ENCODE results near the gene ZNF766. TPM values are rescaled to one million over a fixed set of nuclear protein-coding genes. Genes with fewer than 3 reads are reported as not detected.

Gene ZNF766
- total RNA-seq: 10 to 100 TPM in 1 of 4 donors, 1 to 10 TPM in 3; 1.1 to 34.2 (median 6.8) TPM

- Histone ChIP-seq H3K27me3 (no peaks in the 10 kb centered on the region), H3K4me1 (peaks cover 6 to 16% (median 12%) of the 10 kb centered on the region in 4 donors), H3K9me3 (no peaks in the 10 kb centered on the region), H3K4me3 (peak within 1 kb of the TSS; percentile 40 to 94 (median 81)), H3K36me3 (peaks cover 0 to 5% (median 0%) of the 10 kb centered on the region in 4 donors), H3K27ac (peak within 1 kb of the TSS; percentile 94 to 99 (median 96))
- TF ChIP-seq, protein P1, sequence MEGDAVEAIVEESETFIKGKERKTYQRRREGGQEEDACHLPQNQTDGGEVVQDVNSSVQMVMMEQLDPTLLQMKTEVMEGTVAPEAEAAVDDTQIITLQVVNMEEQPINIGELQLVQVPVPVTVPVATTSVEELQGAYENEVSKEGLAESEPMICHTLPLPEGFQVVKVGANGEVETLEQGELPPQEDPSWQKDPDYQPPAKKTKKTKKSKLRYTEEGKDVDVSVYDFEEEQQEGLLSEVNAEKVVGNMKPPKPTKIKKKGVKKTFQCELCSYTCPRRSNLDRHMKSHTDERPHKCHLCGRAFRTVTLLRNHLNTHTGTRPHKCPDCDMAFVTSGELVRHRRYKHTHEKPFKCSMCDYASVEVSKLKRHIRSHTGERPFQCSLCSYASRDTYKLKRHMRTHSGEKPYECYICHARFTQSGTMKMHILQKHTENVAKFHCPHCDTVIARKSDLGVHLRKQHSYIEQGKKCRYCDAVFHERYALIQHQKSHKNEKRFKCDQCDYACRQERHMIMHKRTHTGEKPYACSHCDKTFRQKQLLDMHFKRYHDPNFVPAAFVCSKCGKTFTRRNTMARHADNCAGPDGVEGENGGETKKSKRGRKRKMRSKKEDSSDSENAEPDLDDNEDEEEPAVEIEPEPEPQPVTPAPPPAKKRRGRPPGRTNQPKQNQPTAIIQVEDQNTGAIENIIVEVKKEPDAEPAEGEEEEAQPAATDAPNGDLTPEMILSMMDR (IDR thresholded peaks at IDR 0.05): peak in 2 of 5 experiments; percentile 13 to 14
- TF ChIP-seq EP300 (IDR thresholded peaks at IDR 0.05; ENCODE audit: low read depth): no peak
- TF ChIP-seq POLR2AphosphoS5 (IDR thresholded peaks at IDR 0.05): peak; percentile 88 to 94 (median 93)
- TF ChIP-seq POLR2A (IDR thresholded peaks at IDR 0.05): peak; percentile 86
- DNase-seq: peak; percentile 98
- 0% methylated on average over 4 to 66 of the region's 70 CpGs for WGBS, 2 donors (ENCODE audit: low coverage in 1 of 2)
- in situ Hi-C loops (cut with MboI; ENCODE audit: low pct_ligation_motif_present in 1 of 4, low pct_unique_long_range_greater_than_20kb in 1 of 4, low sequenced_read_pairs in 3 of 4) (loop anchor here in 2 of 4 donors (25.0 kb wide), 1 partner anchor 468 kb away; the partner anchor contains the start of gene ZNF611 (in 2 of the 2)), intact Hi-C loops (cut with DNase I; ENCODE audit: low total_unique reads) (loop anchor here (1.0 to 10.0 kb wide), 2 partner anchors 27 to 575 kb away; partner anchors contain the start of gene SPACA6)
Observed at GRCh38 chr19:52269338-52270261, at the start of gene ZNF766. TSS of gene ZNF766 (plus strand) at chr19:52269587. CDS start at chr19:52269614, 27 bp downstream.

DNA sequence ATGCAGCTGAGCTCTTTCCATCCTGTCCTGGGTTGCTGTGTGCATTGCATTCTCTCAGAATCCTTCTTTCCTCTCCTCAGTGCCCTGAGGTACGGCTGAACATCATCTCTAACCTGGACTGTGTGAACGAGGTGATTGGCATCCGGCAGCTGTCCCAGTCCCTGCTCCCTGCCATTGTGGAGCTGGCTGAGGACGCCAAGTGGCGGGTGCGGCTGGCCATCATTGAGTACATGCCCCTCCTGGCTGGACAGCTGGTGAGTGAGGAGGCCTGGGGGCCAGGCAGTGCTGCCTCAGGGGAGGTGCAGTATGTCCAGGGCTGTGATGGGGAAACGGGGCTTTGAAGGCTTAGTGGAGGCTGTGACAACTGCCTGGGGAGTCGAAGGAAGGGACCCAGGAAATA, 49.8 kb upstream of the ZNF766 start:
- WGBS, 2 donors (ENCODE audit: low coverage in 1 of 2): 86 to 99% methylated on average over 2 to 8 of the region's 8 CpGs
- DNase-seq: no peak
- H3K27me3 ChIP-seq: no peaks in the 10 kb centered on the region
- TF ChIP-seq, protein P1 (IDR thresholded peaks at IDR 0.05): no peak
- TF ChIP-seq POLR2A (IDR thresholded peaks at IDR 0.05) (no peak), POLR2AphosphoS5 (IDR thresholded peaks at IDR 0.05) (no peak), EP300 (IDR thresholded peaks at IDR 0.05; ENCODE audit: low read depth) (no peak)
- no peak overlapping the region for H3K27ac ChIP-seq
- no peaks in the 10 kb centered on the region for H3K4me1 ChIP-seq
- H3K36me3 ChIP-seq: peaks cover 0 to 100% (median 51%) of the 10 kb centered on the region in 4 donors
- intact Hi-C loops (cut with DNase I; ENCODE audit: low total_unique reads): no loop called here
- in situ Hi-C loops (cut with MboI; ENCODE audit: low pct_ligation_motif_present in 1 of 4, low pct_unique_long_range_greater_than_20kb in 1 of 4, low sequenced_read_pairs in 3 of 4): no loop called here
- no peak overlapping the region for H3K4me3 ChIP-seq
- H3K9me3 ChIP-seq: no peaks in the 10 kb centered on the region

DNA sequence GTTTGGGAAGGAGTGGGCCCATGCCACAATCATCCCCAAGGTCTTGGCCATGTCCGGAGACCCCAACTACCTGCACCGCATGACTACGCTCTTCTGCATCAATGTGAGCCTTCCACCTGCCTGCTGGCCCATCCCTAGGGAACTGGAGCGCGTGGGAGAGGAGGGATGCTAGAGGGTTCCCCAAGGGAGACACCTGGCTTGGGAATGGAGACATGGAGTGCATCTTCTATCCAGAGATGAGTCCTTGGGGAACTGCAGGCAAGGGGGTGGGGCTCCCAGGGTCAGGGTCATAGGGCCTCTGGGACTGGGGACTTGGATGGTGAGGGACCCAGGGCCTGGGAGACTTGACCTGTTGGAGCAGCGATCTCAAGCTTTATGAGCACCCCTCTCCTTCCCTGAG, 48.4 kb upstream of the ZNF766 start:
- Histone ChIP-seq H3K4me1 (no peaks in the 10 kb centered on the region), H3K9me3 (no peaks in the 10 kb centered on the region), H3K27me3 (no peaks in the 10 kb centered on the region), H3K4me3 (no peak overlapping the region), H3K36me3 (peaks cover 0 to 98% (median 48%) of the 10 kb centered on the region in 4 donors), H3K27ac (no peak overlapping the region)
- intact Hi-C loops (cut with DNase I; ENCODE audit: low total_unique reads): no loop called here
- no peak for TF ChIP-seq EP300 (IDR thresholded peaks at IDR 0.05; ENCODE audit: low read depth)
- TF ChIP-seq, protein P1 (IDR thresholded peaks at IDR 0.05): no peak
- TF ChIP-seq POLR2A (IDR thresholded peaks at IDR 0.05): no peak
- no peak for TF ChIP-seq POLR2AphosphoS5 (IDR thresholded peaks at IDR 0.05)
- no peak for DNase-seq
- in situ Hi-C loops (cut with MboI; ENCODE audit: low pct_ligation_motif_present in 1 of 4, low pct_unique_long_range_greater_than_20kb in 1 of 4, low sequenced_read_pairs in 3 of 4): no loop called here
- 98% methylated on average over 6 of the region's 6 CpGs; no CpG with 5 or more reads in 1 of the 2 donors for WGBS, 2 donors (ENCODE audit: low coverage in 1 of 2)

DNA sequence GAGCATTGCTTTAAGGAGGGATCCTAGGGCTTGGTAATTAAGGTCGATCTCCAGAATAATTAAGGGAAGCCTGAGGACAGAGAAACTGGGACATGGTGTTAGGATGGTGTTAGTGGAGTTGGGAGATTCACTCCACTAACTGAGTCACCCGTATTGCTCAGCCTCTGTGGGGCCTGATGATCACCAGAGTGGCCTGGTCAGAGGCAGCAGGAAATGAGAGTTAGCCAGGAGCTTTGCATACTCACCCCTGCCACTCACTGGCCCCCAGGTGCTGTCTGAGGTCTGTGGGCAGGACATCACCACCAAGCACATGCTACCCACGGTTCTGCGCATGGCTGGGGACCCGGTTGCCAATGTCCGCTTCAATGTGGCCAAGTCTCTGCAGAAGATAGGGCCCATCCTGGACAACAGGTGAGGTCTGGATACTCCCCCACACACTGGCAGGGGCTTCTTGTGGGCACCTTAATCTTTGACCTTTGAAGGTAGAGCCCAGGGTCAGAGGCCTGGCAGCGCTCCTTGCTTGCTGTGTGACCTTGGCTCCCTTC, 47.5 kb upstream of the ZNF766 start:
- TF ChIP-seq, protein P1 (IDR thresholded peaks at IDR 0.05): no peak
- TF ChIP-seq POLR2A (IDR thresholded peaks at IDR 0.05) (no peak), POLR2AphosphoS5 (IDR thresholded peaks at IDR 0.05) (no peak), EP300 (IDR thresholded peaks at IDR 0.05; ENCODE audit: low read depth) (no peak)
- Histone ChIP-seq H3K4me1 (no peaks in the 10 kb centered on the region), H3K27ac (no peak overlapping the region), H3K36me3 (peaks cover 0 to 98% (median 48%) of the 10 kb centered on the region in 4 donors), H3K27me3 (no peaks in the 10 kb centered on the region), H3K4me3 (no peak overlapping the region), H3K9me3 (no peaks in the 10 kb centered on the region)
- in situ Hi-C loops (cut with MboI; ENCODE audit: low pct_ligation_motif_present in 1 of 4, low pct_unique_long_range_greater_than_20kb in 1 of 4, low sequenced_read_pairs in 3 of 4) (no loop called here), intact Hi-C loops (cut with DNase I; ENCODE audit: low total_unique reads) (no loop called here)
- DNase-seq: no peak
- WGBS, 2 donors (ENCODE audit: low coverage in 1 of 2): 83 to 93% methylated on average over 1 to 7 of the region's 7 CpGs
